GM18873 (cell line): ENCODE results near the gene GCK.

Experiments used
- ATAC-seq: cut with Tn5 transposase; IDR thresholded peaks from one replicate; pipeline ENCODE4 v1.9.1; 2021; ENCODE audit warnings: mild to moderate bottlenecking, moderate library complexity, moderate number of reproducible peaks; ENCODE audit not compliant: unreplicated experiment, low FRiP score

Gene GCK

GRCh38 chr7:44124822-44125202 is 64.4 kb downstream of the GCK start:
- ATAC-seq = no peak

GRCh38 chr7:44123190-44124003 is 65.8 kb downstream of the GCK start, which contains the start of gene POLD2:
Gene POLD2 (minus strand): TSS chr7:44123548. CDS start chr7:44122053, 1,495 bp downstream.
- peak; percentile 91 for ATAC-seq

GRCh38 chr7:44122529-44122928 is 66.7 kb downstream of the GCK start:
- no peak for ATAC-seq

GRCh38 chr7:44121761-44122420 is 67.3 kb downstream of the GCK start:
- no peak for ATAC-seq

- ATAC-seq = no peak
Measured at GRCh38 chr7:44120395-44120794, 68.8 kb downstream of the GCK start.

- no peak for ATAC-seq
Measured at GRCh38 chr7:44119829-44120380, 69.3 kb downstream of the GCK start.

- no peak for ATAC-seq
Measured at GRCh38 chr7:44117801-44118429, 71.3 kb downstream of the GCK start.

GRCh38 chr7:44116789-44117666 is 72.2 kb downstream of the GCK start:
- no peak for ATAC-seq

GRCh38 chr7:44116087-44116788 is 73.0 kb downstream of the GCK start:
- no peak for ATAC-seq

- no peak for ATAC-seq
Measured at GRCh38 chr7:44114586-44115310, 74.5 kb downstream of the GCK start.

- no peak for ATAC-seq
Measured at GRCh38 chr7:44113764-44114354, 75.4 kb downstream of the GCK start.

- no peak for ATAC-seq
Measured at GRCh38 chr7:44112997-44113763, 76.1 kb downstream of the GCK start.

GRCh38 chr7:44112231-44112996 is 76.8 kb downstream of the GCK start:
- ATAC-seq = no peak

- ATAC-seq = no peak
Measured at GRCh38 chr7:44111761-44112160, 77.5 kb downstream of the GCK start.

GRCh38 chr7:44110719-44111635 is 78.3 kb downstream of the GCK start:
- no peak for ATAC-seq

- ATAC-seq = no peak
Measured at GRCh38 chr7:44109991-44110390, 79.2 kb downstream of the GCK start.
